Measurements from ENCODE around the gene ABCA12.

The ABCA12 gene

DNA sequence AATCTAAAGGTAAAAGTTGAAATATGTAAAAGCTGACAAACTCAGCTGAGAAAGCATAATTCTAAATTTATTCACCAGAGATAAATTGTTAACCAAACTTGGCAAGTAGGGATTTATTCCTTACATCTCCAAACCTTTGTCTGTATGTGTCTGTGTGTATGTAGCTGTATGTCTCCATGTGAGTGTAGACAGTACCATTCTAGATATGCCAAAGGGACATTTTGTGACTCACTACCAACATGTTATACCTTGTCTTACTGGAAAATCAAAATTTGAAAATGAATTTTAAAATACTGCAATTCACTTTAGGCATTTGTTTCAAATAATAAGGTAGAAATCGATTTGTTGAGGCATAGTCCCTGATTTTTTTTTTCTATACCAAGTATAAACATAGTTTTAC is 102.1 kb downstream of the ABCA12 start:
- DNase-seq: no peak

DNA sequence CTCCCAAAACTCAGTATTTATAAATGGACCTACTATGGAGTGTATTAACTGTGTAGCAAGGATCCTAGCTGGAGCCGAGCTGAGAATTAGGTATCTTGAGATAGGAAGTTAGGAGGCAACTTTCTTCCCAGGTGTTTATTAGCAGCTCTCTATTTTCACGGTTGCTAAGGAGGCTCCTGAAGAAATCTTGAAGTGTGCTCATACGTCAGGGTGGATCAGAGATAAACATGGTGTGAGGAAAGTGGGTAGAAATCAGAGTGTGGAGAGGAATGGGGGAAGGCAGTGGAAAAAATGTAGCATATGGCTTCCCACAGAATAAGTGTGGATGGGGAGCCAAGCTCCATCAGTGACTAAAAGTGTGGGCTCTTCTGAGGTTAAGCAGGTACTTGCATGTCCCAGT is 104.3 kb downstream of the ABCA12 start:
- DNase-seq: no peak

DNA sequence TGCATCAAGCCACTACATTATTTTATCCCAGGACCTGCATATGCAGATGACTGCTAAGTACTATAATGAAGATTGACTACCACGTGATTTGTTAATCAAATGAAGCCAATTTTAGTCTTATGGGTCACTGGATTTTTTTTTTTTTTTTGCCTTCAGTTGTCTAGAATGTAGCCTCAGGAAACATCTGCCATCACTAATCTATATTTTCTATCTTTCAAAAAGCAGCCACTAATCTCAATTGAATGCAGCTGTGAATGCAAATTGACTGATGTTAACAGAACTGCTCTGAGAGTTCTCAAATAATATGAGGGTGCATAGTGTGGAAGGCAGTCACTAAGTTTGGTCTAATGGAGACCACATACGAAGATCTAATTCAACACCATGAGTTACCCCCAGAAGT is 106.3 kb downstream of the ABCA12 start:
- DNase-seq: peak; percentile 90

DNA sequence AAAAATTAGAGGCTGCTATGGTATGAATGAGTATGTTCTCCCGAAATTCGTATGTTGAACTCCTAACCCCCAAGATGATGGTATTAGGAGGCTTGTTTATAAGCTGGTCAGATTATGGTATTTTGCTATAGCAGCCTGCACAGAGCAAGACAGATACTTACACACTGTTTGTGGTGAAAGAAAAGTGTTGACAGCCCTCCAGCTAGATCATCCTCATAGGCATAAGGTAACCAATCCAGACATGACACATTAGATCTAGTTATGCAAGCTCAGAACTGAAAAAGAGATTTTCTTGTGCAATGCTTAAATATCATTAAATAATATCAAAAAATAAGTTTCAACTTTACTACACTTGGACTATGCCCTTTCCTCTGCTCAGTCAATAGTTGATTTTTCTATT is 107.1 kb downstream of the ABCA12 start:
- DNase-seq: peak; percentile 36

DNA sequence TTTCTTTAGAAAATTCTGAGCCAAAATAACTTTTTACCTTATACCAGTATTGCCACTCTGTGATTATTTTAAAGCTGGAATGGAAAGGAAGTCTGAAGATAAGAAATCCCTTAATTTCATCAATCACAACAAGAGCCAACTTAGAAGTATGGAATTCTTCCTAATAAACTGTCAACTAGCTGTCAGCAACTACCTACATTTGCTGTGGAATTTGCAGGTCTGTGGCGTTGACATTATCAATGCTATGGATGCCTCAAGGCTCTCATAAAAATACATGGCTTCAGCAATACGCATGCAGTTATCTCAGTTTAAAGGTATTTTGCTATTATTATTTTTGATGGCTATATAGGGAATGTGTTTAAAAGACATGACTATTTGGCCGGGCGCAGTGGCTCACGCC is 108.5 kb downstream of the ABCA12 start:
- DNase-seq: no peak

DNA sequence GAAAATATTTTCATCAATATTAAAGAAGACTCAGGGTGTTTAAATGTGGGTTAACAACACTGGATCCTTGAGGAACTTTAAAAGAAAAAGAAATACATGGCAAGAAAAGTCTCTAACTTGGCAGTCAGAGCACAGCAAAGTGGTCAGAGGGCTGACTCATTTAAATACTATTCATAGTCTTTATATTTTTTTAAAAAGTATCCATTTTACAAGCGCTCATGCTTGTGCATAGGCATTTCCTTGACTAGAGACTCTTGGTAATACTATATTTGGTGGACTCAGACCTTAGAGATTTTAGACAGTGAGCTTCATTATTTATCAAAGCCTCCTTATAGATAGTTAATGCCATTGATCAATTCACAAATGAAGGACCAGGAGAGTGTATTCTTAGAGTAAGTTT is 110.2 kb downstream of the ABCA12 start:
- DNase-seq: no peak

DNA sequence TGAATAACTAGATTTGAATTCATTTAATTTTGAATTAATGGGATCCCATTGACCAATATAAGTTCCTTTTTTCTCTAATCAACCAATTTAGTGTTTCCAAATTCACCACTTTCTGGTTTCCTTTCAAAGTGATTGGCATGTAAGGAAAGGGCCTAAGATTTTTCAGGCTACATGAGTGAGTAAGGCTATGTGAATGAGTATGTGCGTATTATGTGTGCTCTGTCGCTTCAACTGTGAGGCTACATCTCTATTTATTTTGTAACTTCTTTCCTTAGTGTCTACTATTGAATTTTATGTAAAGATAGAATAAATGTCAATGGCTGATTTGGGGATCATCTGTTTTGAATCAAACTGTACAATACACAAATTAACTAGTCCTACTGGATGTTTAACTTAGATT is 110.6 kb downstream of the ABCA12 start:
- no peak for DNase-seq

DNA sequence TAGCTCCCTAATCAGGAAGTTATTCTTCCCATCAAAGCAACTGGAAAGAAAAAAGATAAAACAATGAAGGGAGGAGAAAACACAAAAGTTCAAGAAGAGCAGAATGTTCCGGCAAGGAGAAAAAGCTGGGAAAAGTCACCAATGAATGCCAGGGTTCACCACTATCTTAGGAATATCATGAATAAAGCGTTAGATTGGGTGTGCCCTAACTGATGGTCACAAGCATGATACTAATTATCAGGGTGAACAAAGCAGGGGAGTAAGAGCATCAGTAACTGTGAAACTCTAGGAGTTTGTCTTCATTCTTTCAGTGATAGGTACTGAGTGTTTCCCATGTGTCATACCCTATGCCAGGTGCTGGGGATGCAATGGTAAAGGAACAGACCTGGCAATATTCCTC is 115.5 kb downstream of the ABCA12 start:
- DNase-seq: no peak

DNA sequence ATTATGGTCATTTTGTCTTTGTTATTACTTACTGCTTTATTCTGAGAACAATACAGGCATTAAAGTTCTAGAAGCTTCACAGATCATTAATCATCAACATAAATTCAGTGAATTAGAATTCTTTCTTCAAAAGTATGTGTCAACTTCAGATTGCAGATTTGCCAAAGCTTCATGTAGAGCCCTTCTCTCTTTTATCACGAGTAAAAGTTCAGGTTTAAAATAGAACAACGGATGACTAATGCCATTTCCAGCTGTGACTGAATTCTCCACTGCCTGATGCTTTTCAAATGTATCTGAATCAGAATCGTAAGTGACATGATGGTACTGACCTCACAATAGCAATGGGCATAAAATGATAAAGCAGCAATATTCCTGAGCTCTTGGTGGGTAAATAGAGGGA is 116.0 kb downstream of the ABCA12 start:
- no peak for DNase-seq

DNA sequence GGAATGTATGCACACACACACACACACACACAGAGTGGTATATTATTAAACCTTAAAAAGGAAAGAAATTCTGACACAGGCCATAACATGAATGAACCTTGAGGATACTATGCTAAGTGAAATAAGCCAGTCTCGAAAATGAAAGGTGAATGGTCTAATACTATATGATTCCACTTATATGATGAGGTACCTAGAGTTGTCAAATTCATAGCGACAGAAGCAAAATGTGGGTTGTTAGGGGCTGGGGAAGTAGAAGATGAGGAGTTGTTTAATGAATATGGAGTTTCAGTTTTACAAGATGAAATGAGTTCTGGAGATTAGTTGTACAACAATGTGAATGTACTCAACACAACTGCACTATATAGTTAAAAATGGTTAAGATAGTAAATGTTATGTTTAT is 118.1 kb downstream of the ABCA12 start:
- DNase-seq: no peak

DNA sequence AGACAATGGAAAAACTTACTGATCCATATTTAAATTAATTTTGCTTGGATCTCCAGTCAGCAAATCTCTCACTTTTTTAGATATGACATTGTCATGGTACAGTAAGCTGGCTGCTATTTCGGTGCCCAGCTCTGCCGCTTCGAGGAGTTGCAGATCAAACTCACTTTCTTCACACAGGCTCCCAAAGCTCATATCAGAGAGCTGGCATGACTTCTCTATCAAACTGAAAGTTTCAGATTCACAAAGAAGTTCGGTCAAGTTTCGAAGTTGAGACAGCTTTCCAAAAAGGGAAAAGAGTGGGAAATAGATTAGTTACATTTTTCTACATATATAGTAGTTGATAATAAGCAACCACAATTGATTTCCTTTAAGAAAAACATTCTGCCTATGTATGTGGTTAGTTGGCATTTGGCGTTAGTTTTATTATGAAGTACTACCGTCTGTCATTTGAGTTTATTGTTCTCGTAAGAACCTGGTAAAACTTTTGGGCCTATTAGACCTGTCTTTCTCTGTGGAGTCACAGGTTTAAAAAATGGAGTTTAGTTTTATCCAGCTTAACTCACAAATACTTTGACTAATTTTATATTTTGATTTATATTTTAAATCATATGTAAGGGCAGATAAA is 118.8 kb downstream of the ABCA12 start:
- no peak for DNase-seq

DNA sequence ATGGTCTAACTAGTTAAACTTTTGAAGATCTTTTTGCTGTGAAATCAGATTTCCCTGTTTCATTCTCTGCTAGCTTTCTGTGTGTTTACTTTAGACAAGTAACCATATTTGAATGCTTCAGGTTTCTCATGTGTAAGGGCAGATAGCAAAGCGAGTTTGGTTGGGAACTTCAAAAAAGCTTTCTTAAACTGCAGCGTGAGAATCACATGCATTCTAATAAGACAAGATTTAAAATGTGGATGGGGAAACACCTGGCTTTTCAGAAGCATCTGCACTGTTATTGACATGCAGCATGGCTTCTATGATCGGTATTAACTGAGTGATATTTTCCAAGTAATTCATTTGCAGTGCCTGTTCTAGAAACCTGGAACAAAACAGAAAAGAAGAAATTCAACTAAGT is 119.3 kb downstream of the ABCA12 start:
- DNase-seq: peak; percentile 55

DNA sequence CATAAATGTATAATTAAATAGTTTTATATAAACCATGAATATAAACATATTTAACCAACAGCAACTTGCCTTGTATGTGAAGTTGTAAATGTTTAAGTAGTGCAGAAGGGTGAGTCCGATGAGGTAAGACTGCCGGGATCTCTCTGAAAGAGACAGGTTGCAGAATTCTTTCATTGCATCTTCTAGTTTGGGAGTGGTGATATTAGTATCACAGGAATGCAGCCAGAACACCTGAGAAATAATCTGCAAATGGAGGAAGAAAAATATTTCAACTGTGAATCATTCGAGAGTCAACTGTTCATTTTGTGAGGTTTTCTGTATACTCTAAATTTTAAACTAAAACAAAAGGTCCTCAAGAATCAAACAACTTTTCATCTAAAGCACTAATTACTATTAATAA is 123.0 kb downstream of the ABCA12 start:
- no peak for DNase-seq

DNA sequence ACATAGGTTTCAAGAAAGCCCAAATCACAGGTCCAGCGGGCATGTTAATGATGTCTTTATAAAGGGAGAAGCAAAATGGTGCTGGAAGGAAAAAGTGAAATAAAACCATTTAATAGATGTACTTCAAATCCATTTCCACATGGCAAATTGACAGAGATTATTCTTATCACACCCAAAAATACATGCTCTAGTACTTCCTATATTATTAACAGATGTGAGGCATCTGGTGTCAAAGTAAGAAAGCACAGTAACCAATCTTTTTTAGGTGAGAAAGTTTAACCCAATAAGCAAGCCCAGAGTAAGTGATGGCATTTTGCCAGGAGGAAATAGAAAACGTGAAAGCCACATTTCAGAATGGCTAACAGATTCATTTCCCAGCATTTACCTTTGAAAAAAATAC is 128.0 kb downstream of the ABCA12 start:
- no peak for DNase-seq

DNA sequence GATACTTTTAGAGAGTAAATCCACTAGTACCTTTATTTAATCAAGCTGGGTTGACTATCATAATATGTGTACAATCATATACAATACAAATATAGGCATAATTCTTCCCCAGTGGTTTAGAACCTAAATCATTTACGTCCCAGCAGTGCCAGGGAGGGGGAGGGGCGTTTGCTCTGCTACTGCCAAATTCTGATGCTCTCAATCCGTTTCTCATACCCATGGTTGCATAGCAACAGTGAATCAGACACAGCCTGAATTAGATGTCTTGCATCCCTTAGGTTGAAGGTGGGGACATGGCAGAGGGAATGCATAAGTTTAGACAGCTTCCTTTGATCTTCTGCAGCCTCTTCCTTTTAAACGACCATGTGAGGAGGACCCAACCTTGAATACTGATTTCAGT is 135.4 kb downstream of the ABCA12 start:
- no peak for DNase-seq

DNA sequence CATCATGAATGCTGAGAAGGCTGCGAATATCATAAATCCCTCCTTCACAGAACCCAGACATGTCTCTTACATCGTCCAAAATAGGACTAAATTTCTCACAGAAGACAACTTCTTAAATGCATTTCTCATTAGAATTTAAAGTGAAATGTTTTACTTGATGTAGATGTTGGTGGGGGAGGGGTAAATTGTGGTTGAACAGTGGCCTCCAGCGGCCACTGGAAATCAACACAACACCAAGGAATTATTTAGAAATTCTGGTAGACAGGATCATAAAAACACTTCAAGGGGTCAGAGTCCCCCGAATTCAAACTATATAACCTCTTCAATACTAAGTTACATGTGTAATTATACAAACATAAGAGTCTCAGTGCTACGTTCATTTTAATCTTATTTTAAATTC is 135.9 kb downstream of the ABCA12 start:
- peak; percentile 26 for DNase-seq

DNA sequence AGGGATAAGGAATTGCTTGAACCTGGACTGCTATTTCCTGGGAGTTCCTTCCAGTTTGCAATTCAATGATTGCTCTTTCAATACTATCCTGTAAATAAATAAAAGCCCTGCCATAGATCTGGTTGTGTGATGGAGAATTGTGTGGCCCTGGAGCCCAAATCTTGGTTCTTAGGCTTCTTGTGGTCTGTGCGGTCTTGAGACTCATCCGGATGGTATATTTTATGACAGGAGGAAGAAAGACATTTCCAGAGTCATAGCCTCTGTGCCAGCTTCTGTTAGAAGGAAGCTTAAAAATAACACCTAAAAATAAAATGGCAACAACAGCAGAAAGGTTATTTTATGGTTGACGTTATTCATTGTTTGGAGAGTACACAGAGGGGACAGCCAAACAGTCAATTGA is 137.7 kb downstream of the ABCA12 start:
- no peak for DNase-seq

DNA sequence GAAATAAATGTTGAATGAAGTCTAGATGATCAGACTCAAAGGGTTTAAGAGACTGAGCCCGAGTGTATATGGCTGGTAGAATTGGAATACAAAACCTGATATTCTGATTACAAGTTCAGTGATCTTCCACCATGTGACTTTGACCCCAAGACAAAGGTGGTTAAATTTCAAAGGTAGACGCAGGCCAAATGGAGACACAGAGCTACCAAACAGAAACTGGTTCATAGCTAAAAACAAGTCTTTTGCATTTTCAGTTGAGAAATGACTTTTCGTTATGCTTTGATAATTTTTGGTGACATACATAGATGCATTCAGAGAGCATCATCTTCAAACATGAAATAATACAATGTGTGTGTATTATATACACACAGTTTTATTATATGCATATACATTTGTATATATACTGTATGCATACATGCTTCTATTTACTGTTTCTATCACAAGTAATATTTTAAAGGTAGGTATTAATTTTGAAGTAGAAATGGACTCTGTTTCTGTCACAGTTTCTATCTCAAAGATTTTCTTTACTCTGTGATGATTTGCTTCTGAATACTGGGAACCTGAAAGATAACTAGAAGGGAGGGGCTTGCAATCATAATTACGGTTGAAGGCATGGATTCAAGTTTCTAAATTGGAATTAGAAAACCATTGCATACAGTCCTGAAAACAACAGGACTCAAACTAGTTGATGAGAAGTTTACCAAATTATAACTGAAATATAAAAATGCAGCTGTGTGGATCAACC is 142.3 kb downstream of the ABCA12 start:
- no peak for DNase-seq

DNA sequence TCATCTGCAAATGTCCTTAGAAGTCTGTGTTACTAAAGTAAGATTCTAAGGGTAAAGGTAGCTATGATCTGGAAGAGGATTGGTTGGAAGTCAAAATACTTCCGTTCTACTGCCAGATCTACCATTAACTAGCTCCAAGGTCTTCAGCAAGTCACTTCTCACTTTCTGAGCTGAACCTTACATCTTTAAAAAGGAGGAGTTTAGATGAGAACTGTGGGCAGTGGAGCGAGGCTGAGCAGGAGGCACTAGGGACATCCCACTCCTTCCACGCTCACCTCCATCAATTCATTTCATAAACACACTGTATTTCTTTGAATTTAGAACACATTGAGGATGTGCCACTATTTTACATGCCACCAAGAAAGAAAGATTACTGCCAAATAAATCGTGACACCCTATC is 143.0 kb downstream of the ABCA12 start:
- DNase-seq: no peak

DNA sequence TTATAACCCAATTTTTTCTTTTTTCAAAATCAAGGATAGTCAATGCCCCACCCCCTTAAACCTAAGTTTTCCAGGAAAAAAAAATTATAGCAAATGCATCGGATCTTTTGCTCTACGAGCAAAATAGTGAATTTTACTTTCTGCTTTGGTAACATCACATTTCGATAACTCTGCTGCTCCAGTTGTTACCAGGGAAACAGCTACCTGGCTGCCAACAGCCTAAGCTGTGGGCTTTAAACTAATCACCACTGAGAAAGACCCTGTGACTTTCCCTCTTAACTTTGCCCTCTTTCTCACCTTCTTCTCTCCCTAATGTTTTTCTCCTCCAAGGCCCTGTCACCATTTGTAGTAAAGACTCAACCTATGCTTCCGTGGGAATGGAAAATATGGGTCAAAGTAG is 145.5 kb downstream of the ABCA12 start:
- DNase-seq: no peak

DNA sequence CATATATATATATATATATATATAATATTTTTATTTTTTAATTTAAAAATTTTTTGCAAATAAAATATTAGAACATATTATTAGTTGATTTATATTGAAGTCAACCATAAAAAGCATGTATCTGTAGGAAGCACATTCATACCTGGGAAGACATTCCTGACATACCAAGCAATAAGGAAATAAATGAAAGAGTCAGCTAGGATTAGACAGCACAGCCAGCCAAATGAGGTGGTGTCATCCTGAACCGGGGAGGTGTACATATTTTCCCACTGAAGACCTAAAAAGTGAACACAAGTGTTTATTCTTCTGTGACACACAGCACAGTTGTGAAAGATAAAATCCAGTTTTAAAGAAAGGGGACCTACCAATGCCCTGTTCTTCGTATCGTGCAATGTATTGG is 149.2 kb downstream of the ABCA12 start:
- no peak for DNase-seq

DNA sequence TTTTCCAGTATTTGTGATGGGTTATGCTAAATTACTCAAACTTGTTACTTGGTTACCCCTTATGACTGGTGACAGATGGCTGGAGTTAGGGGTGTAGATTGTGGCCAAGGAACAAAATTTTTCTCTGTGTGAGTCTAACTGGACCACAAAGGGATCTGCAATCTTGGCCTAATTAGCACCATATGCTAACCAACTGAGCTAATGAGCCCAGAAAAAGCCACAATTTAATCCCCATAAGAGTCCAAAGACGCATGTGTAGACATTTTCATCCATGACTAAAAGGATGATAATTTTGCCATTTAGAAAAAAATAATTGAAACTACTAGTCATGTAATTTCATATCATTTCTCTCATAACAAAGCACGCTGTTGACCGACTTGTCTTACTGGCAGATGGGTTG is 151.2 kb downstream of the ABCA12 start:
- no peak for DNase-seq

DNA sequence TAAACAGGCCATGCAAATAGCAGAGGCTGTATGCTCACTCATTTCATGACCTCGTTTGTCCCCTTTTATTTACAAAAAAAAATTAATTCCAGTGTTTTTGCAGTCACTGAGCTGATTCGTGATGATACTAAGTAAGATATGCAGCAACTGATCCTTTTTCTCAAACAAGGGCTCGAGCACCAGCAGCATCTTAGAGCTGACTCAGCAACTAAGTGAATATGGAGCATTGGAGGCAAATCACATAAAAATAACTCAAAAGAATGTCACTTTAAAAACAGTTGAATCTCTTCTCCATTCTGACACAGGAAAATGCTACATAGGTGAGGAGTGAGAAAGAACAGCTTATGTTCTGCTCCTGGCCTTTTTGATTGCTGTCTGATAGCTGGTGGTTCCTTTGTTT is 152.8 kb downstream of the ABCA12 start:
- DNase-seq: no peak

DNA sequence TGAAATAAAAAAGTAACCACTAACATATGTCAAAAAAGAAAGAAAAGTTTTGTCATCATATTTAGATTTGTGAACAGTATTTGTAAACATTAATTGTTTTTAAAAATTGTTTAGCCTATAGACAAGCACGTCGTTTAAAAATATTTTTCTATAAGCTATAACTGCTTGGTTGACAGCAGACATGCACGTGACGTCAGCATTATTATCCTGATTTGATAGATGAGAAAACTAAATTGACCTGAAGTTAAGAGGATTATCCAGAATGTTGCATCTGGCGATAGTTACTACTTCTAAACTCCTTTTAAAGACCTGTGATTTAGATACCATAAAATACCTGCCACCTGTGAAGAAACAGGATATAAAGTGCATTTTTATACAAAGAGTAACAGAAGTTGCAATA is 172.0 kb downstream of the ABCA12 start:
- DNase-seq: no peak

DNA sequence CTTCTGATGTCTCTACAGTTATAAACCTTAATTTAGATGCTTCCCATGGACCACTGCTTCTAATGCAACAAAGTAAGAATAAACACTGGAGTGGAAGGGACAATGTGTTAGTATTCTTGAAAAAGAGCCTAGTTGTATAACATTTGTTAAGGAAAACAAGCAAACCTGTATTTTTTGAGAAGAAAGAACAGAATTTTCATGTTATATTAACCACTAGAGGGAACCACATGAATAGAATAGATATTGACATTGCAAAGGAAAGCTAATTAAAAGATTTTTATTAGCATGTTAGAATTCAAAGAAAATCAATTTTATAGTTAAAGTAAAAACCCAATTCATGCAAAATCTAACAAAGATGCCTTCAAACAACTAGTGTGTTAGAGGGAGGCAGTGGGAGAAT is 177.7 kb downstream of the ABCA12 start:
- no peak for DNase-seq
